ENCODE results near the gene GRK2. TPM values are rescaled to one million over a fixed set of nuclear protein-coding genes. Genes with fewer than 3 reads are reported as not detected.

GRK2 gene
- total RNA-seq, 1 experiment from 2014 or later, result 270 TPM

Other genes with a start within 250 kb of the GRK2 start
- gene SYT12, start 243.3 kb upstream of the GRK2 start, total RNA-seq (2014; rRNA removed; shearing (Covaris generic)), result 0.42 and 1.7 TPM in 2 replicates
- 54.3 and 62.8 TPM in 2 replicates for gene RHOD, start 209.6 kb upstream of the GRK2 start, total RNA-seq (2014; rRNA removed; shearing (Covaris generic))
- 49.3 and 59.9 TPM in 2 replicates for gene KDM2A, start 147.2 kb upstream of the GRK2 start, total RNA-seq (2014; rRNA removed; shearing (Covaris generic))
- 100 and 107 TPM in 2 replicates for gene ANKRD13D, start 22.8 kb downstream of the GRK2 start, total RNA-seq (2014; rRNA removed; shearing (Covaris generic))
- 180 TPM in 2 replicates for gene SSH3, start 37.1 kb downstream of the GRK2 start, total RNA-seq (2014; rRNA removed; shearing (Covaris generic))
- gene POLD4, start 87.1 kb downstream of the GRK2 start, total RNA-seq (2014; rRNA removed; shearing (Covaris generic)), result 137 and 138 TPM in 2 replicates
- gene CLCF1, start 107.1 kb downstream of the GRK2 start, total RNA-seq (2014; rRNA removed; shearing (Covaris generic)), result 25.5 and 29.7 TPM in 2 replicates
- gene RAD9A, start 125.5 kb downstream of the GRK2 start, total RNA-seq (2014; rRNA removed; shearing (Covaris generic)), result 35.2 and 38.4 TPM in 2 replicates
- 610 and 631 TPM in 2 replicates for gene PPP1CA, start 135.4 kb downstream of the GRK2 start, total RNA-seq (2014; rRNA removed; shearing (Covaris generic))
- gene TBC1D10C, start 137.6 kb downstream of the GRK2 start, total RNA-seq (2014; rRNA removed; shearing (Covaris generic)), result 0.15 TPM in 1 of 2 replicates, not detected in the other
- gene CARNS1, start 149.2 kb downstream of the GRK2 start, total RNA-seq (2014; rRNA removed; shearing (Covaris generic)), result 0.70 and 0.76 TPM in 2 replicates
- 125 and 137 TPM in 2 replicates for gene RPS6KB2, start 162.0 kb downstream of the GRK2 start, total RNA-seq (2014; rRNA removed; shearing (Covaris generic))
- 1.9 and 4.0 TPM in 2 replicates for gene PTPRCAP, start 171.2 kb downstream of the GRK2 start, total RNA-seq (2014; rRNA removed; shearing (Covaris generic))
- gene CORO1B, start 177.0 kb downstream of the GRK2 start, total RNA-seq (2014; rRNA removed; shearing (Covaris generic)), result 357 and 366 TPM in 2 replicates
- 0.34 TPM in 1 of 2 replicates, not detected in the other for gene GPR152, start 186.3 kb downstream of the GRK2 start, total RNA-seq (2014; rRNA removed; shearing (Covaris generic))
- gene CABP4, start 188.9 kb downstream of the GRK2 start, total RNA-seq (2014; rRNA removed; shearing (Covaris generic)), result 11.8 and 16.2 TPM in 2 replicates
- 42.5 and 67.7 TPM in 2 replicates for gene TMEM134, start 202.8 kb downstream of the GRK2 start, total RNA-seq (2014; rRNA removed; shearing (Covaris generic))
- 149 and 151 TPM in 2 replicates for gene AIP, start 216.6 kb downstream of the GRK2 start, total RNA-seq (2014; rRNA removed; shearing (Covaris generic))
- gene PITPNM1, start 238.9 kb downstream of the GRK2 start, total RNA-seq (2014; rRNA removed; shearing (Covaris generic)), result 60.8 and 67.1 TPM in 2 replicates
- 99.2 and 102 TPM in 2 replicates for gene CDK2AP2, start 241.7 kb downstream of the GRK2 start, total RNA-seq (2014; rRNA removed; shearing (Covaris generic))

Measured in HT-29 (cell line).